HS-27A (cell line): ENCODE data around the gene MCOLN2.
"Not testable (repeated sequence)": the region's sequence is repeated elsewhere in the genome, so short reads cannot be mapped to it uniquely, and the experiment has no call there.

Experiments
- DNase-seq: peaks from one replicate; pipeline ENCODE4 v3.0.0-alpha.2; 2012; ENCODE audit warnings: low read depth, missing footprints

MCOLN2 gene

DNA sequence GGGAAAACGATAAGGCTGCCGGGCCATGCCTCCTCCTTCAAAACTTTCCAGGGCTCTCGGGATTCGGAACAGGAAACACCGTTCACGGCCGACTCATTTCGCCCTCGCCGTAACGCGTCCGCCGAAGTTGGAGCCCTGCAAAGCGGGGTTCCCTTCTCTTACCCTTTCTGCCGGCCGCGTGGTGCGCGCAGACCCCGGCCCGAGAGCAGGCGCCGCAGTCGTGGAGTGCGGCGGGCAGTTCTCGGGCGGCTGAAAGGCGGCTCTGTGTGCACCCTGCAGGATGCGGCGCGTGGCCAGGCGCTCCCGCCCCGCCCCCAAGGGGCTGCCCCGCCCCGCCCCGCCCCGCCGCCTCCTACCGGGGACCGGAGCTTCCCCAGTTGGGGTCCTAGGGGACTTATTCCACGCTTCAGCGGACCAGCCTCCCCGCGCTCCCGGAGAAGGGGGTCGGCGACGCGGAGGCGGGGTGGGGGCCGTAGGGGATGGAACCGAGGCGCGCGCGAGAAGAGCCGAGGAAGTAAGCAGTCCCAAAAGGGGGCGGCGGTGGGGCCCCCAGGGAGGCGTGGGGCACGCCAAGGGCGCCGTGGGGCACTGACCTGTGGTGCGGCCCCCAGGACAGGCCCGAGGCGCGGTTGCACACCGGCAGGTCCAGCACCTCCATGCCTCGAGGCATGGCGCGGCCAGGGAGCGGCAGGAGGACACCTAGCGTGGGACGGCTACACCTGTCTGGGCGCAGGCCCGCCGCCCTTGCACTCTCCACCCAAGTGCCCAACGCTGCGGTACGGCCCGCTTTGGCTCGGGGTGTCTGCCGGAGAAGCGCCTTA lies at the start of gene MCOLN2:
Gene MCOLN2 (minus strand): TSS at position 268 of the 821 bp plus-strand sequence. CDS start 241 bp downstream, at position 27.
- DNase-seq, result no peak

DNA sequence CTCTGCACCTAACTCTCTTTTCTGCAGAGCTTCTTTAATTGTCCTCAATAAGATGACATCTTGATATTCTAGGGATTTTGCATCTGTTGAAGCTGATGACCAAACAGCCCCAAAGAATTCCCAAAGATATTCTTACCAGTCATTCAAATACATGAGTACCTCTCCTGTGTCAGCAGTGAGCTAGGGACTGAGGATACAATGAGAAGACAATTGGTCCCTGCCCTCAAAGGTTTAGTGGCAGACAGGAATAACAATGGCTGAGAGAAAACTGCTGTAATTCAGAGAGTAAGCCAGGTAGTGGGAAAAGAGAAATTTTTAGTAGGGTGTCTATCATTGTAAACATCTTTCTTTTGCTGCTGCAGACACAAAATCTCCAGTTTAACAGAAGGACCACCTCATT lies 45.5 kb upstream of the MCOLN2 start:
- DNase-seq, result no peak

DNA sequence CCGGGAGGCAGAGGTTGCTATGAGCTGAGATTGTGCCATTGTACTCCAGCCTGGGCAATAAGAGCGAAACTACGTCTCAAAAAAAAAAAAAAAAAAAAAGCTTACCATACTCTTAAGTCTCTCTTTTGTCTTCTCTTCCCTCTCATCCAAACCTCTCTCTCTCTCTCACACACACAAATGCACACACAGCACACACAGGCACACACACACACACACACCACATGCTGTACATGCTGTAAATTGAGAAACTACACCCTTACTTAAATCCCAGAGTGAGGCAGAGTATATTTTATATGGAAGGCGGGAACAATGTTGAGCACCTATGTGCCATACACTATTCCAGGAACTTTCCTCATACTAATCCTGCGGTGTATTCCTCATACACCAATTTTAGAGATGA lies 44.9 kb upstream of the MCOLN2 start:
- DNase-seq, result no peak

DNA sequence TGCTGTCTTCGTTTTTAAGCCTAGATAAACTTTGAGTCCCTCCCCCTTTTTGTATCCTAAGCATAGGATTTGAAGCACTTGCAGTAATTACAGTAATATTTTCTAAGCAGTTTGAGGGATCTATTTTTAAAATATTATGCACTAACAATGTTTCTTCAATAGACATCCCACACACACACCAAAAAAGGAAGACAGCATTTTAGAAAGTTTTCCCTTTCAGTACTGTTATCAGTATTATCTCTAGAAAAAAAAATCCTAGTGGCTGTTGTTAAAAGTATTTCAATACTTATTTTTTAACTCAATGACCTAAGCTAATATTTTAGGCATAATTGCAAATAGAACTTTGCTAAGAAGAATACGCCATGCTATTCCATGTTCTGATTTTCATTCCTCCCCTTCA lies 36.3 kb upstream of the MCOLN2 start:
- DNase-seq, result no peak

DNA sequence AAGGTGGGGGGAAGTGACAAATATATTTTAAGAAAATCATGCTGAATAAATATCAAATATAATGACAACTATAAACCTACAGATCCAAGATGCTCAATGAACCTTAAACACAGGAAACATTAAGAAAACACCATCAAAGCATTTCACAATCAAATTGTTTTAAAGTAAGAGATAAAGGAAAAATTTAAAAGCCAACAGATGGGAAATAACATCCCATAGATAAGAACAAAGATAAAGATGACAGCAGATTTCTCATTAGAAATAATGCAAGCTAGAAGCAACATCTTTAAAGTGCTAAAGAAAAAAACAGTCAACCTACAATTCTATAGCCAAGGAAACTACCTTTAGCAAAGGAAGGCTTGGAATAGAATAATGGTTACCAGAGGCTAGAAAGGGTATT lies 33.6 kb upstream of the MCOLN2 start:
- DNase-seq, result no peak

DNA sequence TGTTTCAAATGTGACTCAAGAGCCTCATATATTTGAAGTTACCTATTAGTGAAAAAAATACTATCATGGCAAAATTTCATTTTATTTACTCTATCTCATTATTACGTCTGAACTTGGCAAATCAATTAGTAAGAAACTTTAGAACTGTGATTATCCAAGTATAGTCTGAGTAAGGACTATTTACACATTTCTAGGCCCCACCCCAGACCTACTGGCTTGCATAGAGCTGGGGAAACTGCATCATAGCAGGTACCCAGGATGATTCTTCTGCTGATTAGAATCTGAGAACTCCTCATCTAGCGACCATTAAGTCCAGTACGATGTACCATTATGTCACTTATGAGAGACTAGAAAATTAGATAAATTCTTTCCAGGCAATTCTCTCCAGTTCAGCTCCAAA lies 31.2 kb upstream of the MCOLN2 start:
- DNase-seq, result no peak

DNA sequence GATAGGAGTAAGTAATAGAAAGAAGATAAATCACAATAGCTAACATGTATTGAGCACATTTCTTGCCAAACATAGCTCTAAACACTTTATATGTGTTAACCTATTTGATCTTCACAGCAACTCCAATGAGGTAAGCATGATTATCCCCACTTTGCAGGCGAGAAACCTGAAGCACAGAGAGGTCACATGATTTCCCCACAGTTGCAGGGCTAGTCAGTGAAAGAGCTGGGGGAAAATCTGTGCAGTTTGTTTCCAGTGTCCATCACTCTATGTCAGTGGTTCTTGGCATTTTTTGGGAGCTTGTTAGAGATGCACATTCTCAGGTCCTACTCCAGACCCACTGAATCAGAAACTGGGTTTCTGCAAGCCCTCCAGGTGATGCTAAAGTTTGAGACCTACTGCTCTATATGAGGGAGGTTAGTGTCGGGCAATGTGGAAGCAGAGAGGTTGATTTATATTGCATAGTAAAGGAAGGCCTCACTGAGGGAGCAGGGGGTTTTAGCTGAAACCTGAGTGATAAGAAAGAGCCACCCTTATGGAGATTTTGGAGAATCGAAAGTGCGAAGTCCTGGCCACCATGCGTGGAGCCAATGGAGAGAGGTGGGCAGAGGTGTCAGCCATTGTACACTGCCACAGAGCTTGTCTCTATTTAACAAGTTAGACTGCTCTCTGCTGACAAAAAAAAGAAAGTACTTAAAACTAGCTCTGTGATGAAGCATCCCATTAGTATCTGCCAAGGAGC lies 30.5 kb upstream of the MCOLN2 start:
- DNase-seq, result no peak

DNA sequence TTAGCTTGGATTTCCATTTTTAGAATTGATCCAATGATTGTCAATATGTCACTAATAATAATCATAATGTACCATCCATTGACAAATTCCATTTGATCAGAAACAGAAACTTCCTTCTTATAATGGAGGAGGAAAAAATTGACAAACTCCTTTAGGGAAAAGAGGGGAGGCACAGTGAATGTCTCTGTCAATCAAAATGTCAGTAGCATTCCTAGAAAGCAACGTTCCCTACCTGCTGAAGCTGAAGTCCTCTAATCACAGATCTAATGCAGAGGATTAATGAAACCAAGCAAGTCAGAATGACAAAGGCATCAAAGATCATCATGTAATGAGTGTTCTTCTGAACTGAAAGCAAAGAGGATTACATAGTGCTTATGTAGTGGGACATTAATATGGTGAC lies 29.0 kb upstream of the MCOLN2 start:
- no peak for DNase-seq

DNA sequence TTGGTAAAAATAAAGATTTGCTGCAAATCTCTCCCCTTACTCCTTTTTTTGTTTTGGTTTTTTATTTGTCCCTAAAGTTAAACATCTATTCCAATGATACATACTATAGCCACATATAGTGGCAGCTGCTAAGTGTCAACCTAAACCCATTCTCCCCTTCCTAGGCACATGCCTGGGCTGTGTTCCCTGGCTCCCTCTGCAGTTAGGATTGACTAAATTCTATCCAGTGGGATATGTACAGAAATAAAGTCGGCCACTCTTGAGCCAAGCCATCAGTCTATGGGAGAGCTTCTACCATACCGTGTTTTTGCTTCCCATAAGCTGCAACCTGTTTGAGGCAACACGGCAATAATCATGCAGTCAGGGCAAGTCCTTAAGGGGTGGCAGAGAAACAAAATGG lies 27.8 kb upstream of the MCOLN2 start:
- no peak for DNase-seq

DNA sequence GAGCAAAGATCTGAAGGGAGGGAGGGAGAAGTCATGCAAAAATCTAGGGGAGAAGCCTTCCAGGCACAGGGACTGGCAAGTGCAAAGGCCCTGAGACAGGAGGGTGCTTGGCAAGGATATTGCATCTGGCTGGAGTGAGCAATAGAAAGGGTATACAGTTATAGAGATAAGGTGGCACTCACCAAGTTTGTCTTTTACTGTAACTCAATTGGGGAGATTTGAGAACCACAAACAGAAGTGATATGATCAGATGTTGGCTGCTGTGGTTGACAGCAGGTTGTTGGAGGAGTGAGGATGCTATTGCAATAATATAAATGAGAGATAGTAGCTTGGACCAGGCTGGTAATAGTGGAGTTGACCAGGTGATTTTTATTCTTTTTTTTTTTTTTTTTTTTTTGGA lies 25.8 kb upstream of the MCOLN2 start:
- no peak for DNase-seq

DNA sequence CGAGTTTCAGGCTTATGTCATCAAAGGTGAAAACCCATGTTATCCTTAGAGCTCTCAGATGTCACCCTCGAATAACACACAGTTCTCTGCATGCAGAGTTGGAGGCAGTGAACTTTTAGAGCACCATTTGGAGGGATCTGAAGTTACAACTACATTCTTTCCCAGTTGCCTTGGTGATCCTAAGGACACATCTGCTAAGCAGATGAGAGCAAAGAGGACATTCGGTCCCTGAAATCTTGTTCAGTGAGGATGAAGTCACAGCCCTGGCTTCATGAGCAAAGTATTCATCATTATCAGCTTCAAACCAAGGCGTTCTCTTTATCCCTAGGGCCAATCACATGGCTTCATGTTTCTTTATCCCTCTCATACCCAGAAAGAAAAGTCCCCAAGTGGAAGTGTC lies 23.1 kb upstream of the MCOLN2 start:
- no peak for DNase-seq

DNA sequence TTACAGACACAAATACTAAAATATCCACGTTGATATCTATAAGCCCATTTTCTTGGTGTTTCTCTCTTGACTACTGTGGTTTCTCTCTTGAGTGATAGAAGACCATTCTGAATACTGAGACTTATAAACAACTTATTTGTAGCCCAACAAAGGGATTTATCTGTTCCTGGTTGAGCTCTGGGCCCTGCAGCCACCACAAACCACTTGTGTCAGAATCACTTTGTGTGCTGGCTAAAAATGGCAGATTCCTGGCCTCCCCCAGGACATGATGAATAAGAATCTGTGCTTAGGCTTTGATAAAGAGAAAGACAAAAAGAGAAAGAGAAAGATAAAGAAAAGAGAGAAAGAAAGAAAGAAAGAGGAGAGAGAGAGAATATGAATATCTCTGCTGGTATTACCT lies 18.9 kb upstream of the MCOLN2 start:
- no peak for DNase-seq

DNA sequence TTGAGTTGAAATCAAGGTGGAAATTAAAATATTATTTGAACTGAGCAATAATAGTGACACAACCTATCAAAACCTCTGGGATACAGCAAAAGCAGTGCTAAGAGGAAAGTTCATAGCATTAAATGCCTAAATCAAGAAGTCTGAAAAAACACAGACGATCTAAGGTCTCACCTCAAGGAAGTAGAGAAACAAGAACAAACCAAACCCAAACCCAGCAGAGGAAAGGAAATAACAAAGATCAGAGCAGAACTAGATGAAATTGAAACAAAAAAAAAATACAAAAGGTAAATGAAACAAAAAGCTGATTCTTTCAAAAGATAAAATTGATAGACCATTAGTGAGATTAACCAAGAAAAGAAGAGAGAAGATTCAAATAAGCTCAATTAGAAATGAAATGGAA lies 8.7 kb upstream of the MCOLN2 start:
- not testable (repeated sequence) for DNase-seq

DNA sequence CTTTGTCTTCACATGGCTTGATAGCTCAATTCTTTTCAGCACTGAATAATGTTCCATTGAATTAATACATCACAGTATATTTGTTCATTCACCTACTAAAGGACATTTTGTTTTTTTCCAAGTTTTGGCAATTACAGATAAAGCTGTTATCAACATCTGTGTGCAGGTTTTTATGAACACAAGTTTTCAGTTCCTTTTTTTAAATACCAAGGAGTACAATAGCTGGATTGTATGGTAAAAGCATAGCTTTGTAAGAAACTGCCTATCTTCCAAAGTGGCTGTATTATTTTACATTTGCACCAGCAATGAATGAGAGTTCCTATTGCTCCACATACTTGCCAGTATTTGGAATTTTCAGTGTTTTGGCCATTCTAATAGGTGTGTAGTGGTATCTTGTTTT lies 4.8 kb upstream of the MCOLN2 start:
- no peak for DNase-seq

DNA sequence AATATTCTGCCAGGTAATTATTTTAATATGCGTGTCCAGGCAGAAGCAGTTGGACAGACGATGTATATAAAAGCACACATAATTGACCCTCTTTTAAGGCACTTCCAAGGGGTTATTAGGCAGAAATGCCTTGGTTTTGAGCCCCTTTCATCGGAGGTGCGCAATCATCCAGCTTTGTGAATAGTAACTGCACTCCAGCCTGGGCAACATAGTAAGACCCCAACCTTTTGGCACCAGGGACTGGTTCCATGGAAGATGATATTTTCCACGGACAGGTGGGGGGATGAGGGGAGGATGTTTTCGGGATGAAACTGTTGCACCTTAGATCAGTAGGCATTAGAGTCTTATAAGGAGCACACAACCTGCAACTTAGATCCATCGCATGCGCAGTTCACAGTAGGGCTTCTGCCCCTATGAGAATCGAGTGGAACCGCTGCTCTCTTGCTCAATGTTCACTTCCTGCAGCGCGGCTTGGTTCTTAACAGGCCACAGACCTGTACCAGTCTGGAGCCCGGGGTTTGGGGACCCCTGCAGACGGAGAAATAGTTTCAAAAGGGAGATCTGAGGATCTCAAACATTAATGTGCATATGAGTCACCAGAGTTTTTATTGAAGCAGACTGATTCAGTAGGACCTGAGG lies 1.8 kb upstream of the MCOLN2 start:
- no peak for DNase-seq

DNA sequence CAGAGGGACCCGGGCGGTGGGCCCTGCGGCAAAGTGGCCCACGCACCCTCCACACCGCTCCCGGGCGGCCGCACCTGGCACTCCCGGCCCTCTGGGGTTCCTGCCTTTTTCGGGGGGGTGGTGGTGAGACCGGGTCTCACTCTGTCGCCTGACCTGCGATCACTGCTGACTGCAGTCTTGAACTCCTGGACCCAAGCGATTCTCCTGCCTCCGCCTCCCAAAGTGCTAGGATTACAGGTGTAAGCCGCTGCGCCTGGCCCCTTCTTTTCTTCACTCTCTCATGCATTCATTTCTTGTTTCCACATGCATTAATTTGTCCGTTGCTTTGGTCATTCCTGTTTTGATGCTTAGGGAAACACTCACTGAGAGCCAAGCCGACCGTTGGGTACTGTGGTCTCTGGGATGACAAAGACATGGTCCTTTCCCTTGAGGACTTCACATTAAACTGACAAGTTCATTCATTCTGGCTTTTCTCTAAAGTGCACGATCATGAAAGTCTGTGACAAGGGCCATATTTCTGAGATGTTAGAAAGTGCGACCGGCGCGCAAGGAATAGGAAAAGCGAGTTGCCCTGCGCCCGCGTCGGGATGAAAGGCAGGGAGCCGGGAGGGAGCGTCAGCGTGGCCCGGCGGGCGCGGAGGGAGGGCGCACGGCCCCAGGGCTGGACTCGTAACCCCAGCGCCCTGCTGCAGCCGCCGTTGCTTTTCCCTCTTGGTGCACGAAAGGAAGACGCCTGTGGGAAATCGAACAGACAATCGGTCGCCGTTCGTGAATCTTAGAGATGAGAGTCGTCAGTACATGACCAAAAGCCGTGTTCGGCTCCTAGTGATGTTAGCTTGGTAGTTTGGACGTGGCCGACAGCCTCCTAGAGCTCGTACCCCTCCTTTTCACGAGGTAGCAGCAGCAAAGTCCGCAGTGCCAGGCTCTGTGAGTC lies 1.0 kb upstream of the MCOLN2 start:
- DNase-seq, result no peak

DNA sequence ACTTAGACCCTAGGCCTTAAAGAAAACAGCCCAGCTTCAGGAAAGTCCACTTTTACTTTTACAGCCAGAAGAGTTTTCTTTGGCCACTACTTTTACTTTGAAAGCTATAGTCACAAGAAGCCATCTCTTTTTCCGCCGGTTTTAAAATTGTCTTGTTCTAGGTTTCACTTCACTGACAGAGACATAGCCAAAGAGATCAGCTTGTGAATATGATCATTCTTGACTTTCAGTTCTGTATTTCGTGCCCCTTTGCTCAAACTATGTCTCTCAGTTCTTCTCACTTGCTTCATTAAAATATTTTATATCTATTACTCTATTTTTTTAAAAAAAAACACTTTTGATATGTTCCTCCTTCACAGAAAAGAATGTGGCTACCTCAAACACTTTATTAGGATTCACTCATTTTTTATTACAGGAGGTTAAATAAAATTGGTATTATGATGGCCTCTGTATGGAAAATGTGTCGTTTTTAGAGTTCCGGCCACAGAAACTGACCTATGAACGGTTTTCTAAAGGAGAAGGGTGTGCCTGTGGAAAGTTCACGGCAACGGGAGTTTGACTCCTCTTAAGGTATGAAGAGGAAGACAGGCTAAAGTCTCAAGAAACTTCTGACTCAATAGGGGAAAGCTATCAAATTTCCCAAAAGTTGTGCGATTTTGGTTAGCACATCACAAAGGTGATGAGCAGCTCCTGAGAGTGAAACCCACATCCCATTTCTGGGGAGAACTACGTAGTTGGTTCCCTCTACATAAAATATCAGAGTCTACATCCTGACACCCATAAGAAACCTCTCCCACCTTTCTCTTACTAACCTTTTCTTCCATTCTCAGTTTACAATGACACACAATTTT lies 1.2 kb downstream of the MCOLN2 start:
- no peak for DNase-seq

DNA sequence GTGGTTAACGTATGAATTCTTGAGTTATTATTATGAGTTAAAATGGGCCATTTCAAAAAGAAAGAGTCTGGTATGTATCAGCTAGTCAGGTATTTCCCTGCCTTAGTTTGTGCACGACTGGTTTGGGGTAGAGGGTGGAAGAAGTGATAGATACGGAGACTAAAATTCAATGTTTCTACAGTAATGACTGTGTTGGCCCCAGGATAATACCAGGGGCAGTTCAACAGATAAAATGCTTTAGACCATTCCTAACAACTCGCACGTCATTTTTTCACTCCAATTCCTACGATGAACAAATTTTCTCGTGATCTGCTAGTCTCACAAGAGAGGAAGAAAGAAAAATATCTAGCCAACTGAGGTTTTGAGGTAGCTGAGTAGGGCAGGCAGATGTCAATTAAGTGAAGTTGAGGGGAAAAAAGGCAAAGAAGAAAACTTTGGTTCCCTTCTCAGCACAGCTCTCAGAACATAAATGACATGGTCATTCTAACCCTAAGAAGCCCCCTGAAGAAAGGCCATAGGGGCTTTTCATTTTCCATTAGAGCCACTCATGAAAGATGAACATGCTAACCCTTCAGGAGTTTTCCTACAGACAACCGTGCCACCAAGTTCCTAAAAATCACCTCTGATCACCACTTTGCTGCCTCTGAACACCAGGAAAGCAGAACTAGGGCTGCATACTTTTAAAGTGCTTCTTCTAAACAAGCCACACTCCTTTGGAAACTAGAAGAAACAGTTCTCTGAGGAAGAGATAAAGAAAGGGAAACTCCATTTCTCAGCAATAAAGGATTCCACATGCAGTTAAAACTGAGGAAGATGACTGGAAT lies 5.6 kb downstream of the MCOLN2 start:
- DNase-seq, result no peak

DNA sequence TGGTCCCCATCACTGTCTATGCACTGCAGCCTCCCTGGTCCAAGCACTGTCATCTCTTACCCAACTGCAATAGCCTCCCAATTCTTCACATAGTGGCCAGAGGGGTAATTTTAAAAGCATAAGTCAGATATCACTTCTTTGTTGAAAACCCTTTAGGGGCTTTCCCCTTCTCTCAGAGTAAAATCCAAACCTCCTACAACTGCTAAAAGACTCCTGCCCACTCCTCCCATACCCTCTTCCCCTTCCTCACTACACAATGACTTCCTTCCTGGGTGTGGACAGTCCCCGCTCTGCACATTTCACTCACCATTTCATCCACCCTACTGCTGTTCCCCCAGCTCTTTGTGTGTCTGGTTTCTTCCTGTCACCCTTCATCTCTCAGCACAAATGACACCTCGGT lies 8.3 kb downstream of the MCOLN2 start:
- no peak for DNase-seq

DNA sequence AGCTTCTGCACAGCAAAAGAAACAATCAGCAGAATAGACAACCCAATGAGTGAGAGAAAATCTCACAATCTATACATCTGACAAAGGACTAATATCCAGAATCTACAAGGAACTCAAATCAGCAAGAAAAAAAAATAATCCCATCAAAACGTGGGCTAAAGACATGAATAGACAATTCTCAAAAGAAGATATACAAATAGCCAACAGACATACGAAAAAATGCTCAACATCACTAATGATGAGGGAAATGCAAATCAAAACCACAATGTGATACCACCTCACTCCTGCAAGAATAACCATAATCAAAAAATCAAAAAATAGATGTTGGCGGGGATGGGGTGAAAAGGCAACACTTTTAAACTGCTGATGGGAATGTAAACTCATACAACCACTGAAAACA lies 10.4 kb downstream of the MCOLN2 start:
- DNase-seq, result not testable (repeated sequence)
